G401 (cell line): ENCODE data around the gene FARSA. TPM values are rescaled to one million over a fixed set of nuclear protein-coding genes. Genes with fewer than 3 reads are reported as not detected.

Experiments
- DNase-seq: peaks from one replicate; pipeline ENCODE4 v3.0.0-alpha.2; 2015; ENCODE audit warnings: low spot score
- in situ Hi-C: cut with HindIII; loops from 2 replicates; pipeline ENCODE4 v1.10.0; 2016; ENCODE audit warnings: low sequenced_read_pairs, mixed read lengths
- total RNA-seq: library from RNA; depleted of rRNA; stranded (reverse); fragments of >200 nt; shearing (Covaris generic); gene quantifications from 2 replicates; pipeline ENCODE4 v1.2.3, GENCODE V29; 2014; rRNA removed

FARSA gene
- total RNA-seq, 1 experiment from 2014 or later: 150 TPM

GRCh38 chr19:12881172-12881808 is 52.2 kb downstream of the FARSA start, which contains the start of gene DNASE2:
DNASE2 (minus strand) TSS chr19:12881449; CDS start chr19:12881375, 74 bp downstream.
- in situ Hi-C loops: no loop called here
- DNase-seq: peak; percentile 93

GRCh38 chr19:12880551-12881171 is 52.9 kb downstream of the FARSA start:
- DNase-seq: peak; percentile 67
- in situ Hi-C loops: no loop called here

GRCh38 chr19:12875086-12875485 is 58.4 kb downstream of the FARSA start:
- in situ Hi-C loops: no loop called here
- DNase-seq: no peak

- DNase-seq: no peak
These were observed 59.4 kb downstream of the FARSA start for GRCh38 chr19:12873891-12874745.

GRCh38 chr19:12872941-12873890 is 60.3 kb downstream of the FARSA start:
- in situ Hi-C loops: no loop called here
- DNase-seq: no peak

More at GRCh38 chr19:12873891-12874745, 59.4 kb downstream of the FARSA start:
- in situ Hi-C loops: no loop called here

Other genes with a start within 250 kb of the FARSA start
- gene GNG14, start 245.7 kb downstream of the FARSA start, total RNA-seq: not detected in 2 replicates
- gene FBXW9, start 237.1 kb downstream of the FARSA start, total RNA-seq: 39.2 and 41.6 TPM in 2 replicates
- gene TNPO2, start 209.8 kb downstream of the FARSA start, total RNA-seq: 43.9 and 63.1 TPM in 2 replicates
- 621 and 678 TPM in 2 replicates for gene TRIR, start 199.0 kb downstream of the FARSA start, total RNA-seq
- gene GET3, start 196.2 kb downstream of the FARSA start, total RNA-seq: 232 and 263 TPM in 2 replicates
- not detected in 2 replicates for gene BEST2, start 181.9 kb downstream of the FARSA start, total RNA-seq
- gene HOOK2, start 158.2 kb downstream of the FARSA start, total RNA-seq: 19.4 and 20.2 TPM in 2 replicates
- 28.3 and 35.9 TPM in 2 replicates for gene JUNB, start 142.2 kb downstream of the FARSA start, total RNA-seq
- gene PRDX2, start 131.9 kb downstream of the FARSA start, total RNA-seq: 290 and 300 TPM in 2 replicates
- gene THSD8, start 131.6 kb downstream of the FARSA start, total RNA-seq: not detected in 2 replicates
- gene RNASEH2A, start 127.1 kb downstream of the FARSA start, total RNA-seq: 69.1 and 124 TPM in 2 replicates
- gene RTBDN, start 99.1 kb downstream of the FARSA start, total RNA-seq: 5.7 and 8.0 TPM in 2 replicates
- 20.4 and 22.6 TPM in 2 replicates for gene MAST1, start 95.2 kb downstream of the FARSA start, total RNA-seq
- gene DNASE2, start 52.3 kb downstream of the FARSA start, total RNA-seq: 68.1 and 68.4 TPM in 2 replicates
- not detected in 2 replicates for gene KLF1, start 46.5 kb downstream of the FARSA start, total RNA-seq
- gene GCDH, start 42.6 kb downstream of the FARSA start, total RNA-seq: 90.3 and 125 TPM in 2 replicates
- 0.17 and 0.31 TPM in 2 replicates for gene SYCE2, start 14.4 kb downstream of the FARSA start, total RNA-seq
- 1,471 and 1,755 TPM in 2 replicates for gene CALR, start 4.9 kb upstream of the FARSA start, total RNA-seq
- 76.4 and 88.8 TPM in 2 replicates for gene RAD23A, start 12.2 kb upstream of the FARSA start, total RNA-seq
- 79.7 and 124 TPM in 2 replicates for gene GADD45GIP1, start 23.5 kb upstream of the FARSA start, total RNA-seq
- 0.18 TPM in 1 of 2 replicates, not detected in the other for gene DAND5, start 35.9 kb upstream of the FARSA start, total RNA-seq
- 0.86 and 3.6 TPM in 2 replicates for gene NFIX, start 61.8 kb upstream of the FARSA start, total RNA-seq
- not detected in 2 replicates for gene LYL1, start 169.1 kb upstream of the FARSA start, total RNA-seq
- 86.8 and 87.0 TPM in 2 replicates for gene TRMT1, start 183.0 kb upstream of the FARSA start, total RNA-seq
- 53.4 and 60.5 TPM in 2 replicates for gene NACC1, start 184.6 kb upstream of the FARSA start, total RNA-seq
- 93.4 and 112 TPM in 2 replicates for gene STX10, start 216.7 kb upstream of the FARSA start, total RNA-seq
- gene IER2, start 216.7 kb upstream of the FARSA start, total RNA-seq: 33.3 and 40.5 TPM in 2 replicates